K562 (cell line): ENCODE data around the gene LOXL4. TPM values are rescaled to one million over a fixed set of nuclear protein-coding genes. Genes with fewer than 3 reads are reported as not detected.

Experiments used
- ATF6 ChIP-seq: sonication (generic); formaldehyde crosslinking; IDR thresholded peaks from 2 replicates; pipeline ENCODE4 v1.4.0; 2020; ENCODE audit warnings: mild to moderate bottlenecking, missing genetic modification reagents
- BDP1 ChIP-seq: IDR thresholded peaks from 3 replicates; pipeline ENCODE4 v1.6.1; 2011; ENCODE audit not compliant: insufficient read length, insufficient read depth
- DEAF1 ChIP-seq: fragments of 450-650 bp; formaldehyde crosslinking; IDR thresholded peaks from 2 replicates; pipeline ENCODE4 v1.4.0; 2020; ENCODE audit warnings: mild to moderate bottlenecking, moderate library complexity
- ILF3 ChIP-seq: fragments of 450-650 bp; IDR thresholded peaks from 2 replicates; pipeline ENCODE4 v1.6.1; 2018; ENCODE audit warnings: antibody characterized with exemption, mild to moderate bottlenecking, moderate library complexity, borderline replicate concordance
- MCM3 ChIP-seq: fragments of 450-650 bp; IDR thresholded peaks from 2 replicates; pipeline ENCODE4 v1.6.1; 2016
- NEUROD1 ChIP-seq: fragments of 150-350 bp; IDR thresholded peaks from 2 replicates; pipeline ENCODE4 v1.6.1; 2014; ENCODE audit warnings: borderline replicate concordance, low read length, low read depth; ENCODE audit not compliant: partially characterized antibody
- PHF21A ChIP-seq: fragments of 450-650 bp; IDR thresholded peaks from 2 replicates; pipeline ENCODE4 v1.6.1; 2017; ENCODE audit warnings: low read depth, borderline replicate concordance
- RAD21 ChIP-seq, 2 experiments: fragments of 250-450 bp in 1 of 2; fragments of 450-650 bp in 1 of 2; sonication (Bioruptor Pico) in 1 of 2; formaldehyde crosslinking in 1 of 2; IDR thresholded peaks in 1 of 2; conservative IDR thresholded peaks in 1 of 2; 2 replicates each; pipeline versions ENCODE4 v1.4.0 to v1.8.0; 2020 to 2022; ENCODE audit warnings: mild to moderate bottlenecking in 2 of 2, moderate library complexity in 1 of 2
- SP2 ChIP-seq: IDR thresholded peaks from 2 replicates; pipeline ENCODE4 v1.6.1; 2011; ENCODE audit warnings: mild to moderate bottlenecking, low read depth, low read length, moderate library complexity; ENCODE audit not compliant: poor library complexity, severe bottlenecking; ENCODE audit errors: extremely low read depth
- ZBTB7A ChIP-seq: IDR thresholded peaks from 2 replicates; pipeline ENCODE4 v1.6.1; 2011; ENCODE audit warnings: low read depth, mild to moderate bottlenecking, low read length, moderate library complexity, borderline replicate concordance; ENCODE audit not compliant: control insufficient read depth
- ZNF12 ChIP-seq: sonication (generic); formaldehyde crosslinking; IDR thresholded peaks from 2 replicates; pipeline ENCODE4 v1.4.0; 2020; ENCODE audit warnings: mild to moderate bottlenecking, missing genetic modification reagents
- ZNF717 ChIP-seq: fragments of 250-450 bp; sonication (Bioruptor Pico); IDR thresholded peaks from 2 replicates; pipeline ENCODE4 v1.5.0; 2021
- polyA plus RNA-seq, 8 experiments: library from polyadenylated mRNA; depleted of rRNA in 4 of 8; stranded (reverse) in 5 of 8; unstranded in 3 of 8; fragments of >200 nt; fragmentation: Nextera tagmentation in 2 of 8; fragmentation: Illumina TruSeq in 1 of 8; extraction: Ambion mirVana in 2 of 8; extraction: Trizol in 1 of 8; gene quantifications; 2 replicates each; pipeline versions ENCODE4 v1.2.1 to v1.2.3, GENCODE V29; 2011 to 2014; ENCODE audit warnings: inconsistent platforms in 1 of 8, missing spikeins in 1 of 8
- total RNA-seq, 7 experiments: library from RNA; depleted of rRNA in 6 of 7; stranded (reverse); fragments of >200 nt in 6 of 7; fragmentation: Illumina TruSeq in 2 of 7; extraction: Trizol in 2 of 7; gene quantifications; 2 replicates each; pipeline versions ENCODE4 v1.2.1 to v1.2.3, GENCODE V29; 2011 to 2021; ENCODE audit warnings: low replicate concordance in 1 of 7
- TF ChIP-seq, protein P1 (sequence below): fragments of 250-450 bp; sonication (Bioruptor Pico); IDR thresholded peaks from 2 replicates; pipeline ENCODE4 v1.8.0; 2021; ENCODE audit warnings: borderline replicate concordance, mild to moderate bottlenecking, moderate library complexity; ENCODE audit not compliant: poor library complexity, severe bottlenecking
- TF ChIP-seq, protein P2 (sequence below), 3 experiments: IDR thresholded peaks in 2 of 3; conservative IDR thresholded peaks in 1 of 3; 2 replicates each; pipeline ENCODE4 v1.5.1; 2011 to 2012; ENCODE audit warnings: low read length in 3 of 3, mild to moderate bottlenecking in 3 of 3, control low read depth in 2 of 3, improper control_type of control experiment in 1 of 3, inconsistent platforms in 1 of 3, low read depth in 1 of 3, mixed read lengths in 1 of 3, moderate library complexity in 1 of 3; ENCODE audit not compliant: insufficient read depth in 2 of 3

Gene LOXL4
- total and polyA plus RNA-seq, 9 of the 15 experiments (the other 6 are each of a cell fraction or from before 2014, with no cell fraction given) = 0.03 to 0.35 (median 0.05) TPM; not detected in 3

GRCh38 chr10:98309366-98310355 lies 41.7 kb upstream of the LOXL4 start (continued):
- TF ChIP-seq ZNF12 = no peak
- no peak for TF ChIP-seq PHF21A
- TF ChIP-seq, protein P1, sequence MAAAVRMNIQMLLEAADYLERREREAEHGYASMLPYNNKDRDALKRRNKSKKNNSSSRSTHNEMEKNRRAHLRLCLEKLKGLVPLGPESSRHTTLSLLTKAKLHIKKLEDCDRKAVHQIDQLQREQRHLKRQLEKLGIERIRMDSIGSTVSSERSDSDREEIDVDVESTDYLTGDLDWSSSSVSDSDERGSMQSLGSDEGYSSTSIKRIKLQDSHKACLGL (CRISPR knock-in tag) = no peak
- TF ChIP-seq SP2 = no peak
- TF ChIP-seq MCM3 = no peak
- TF ChIP-seq ATF6 (CRISPR knock-in tag) = no peak
- TF ChIP-seq RAD21 (CRISPR knock-in tag; conservative IDR thresholded peaks at IDR 0.05 in 1 of 2, IDR thresholded peaks at IDR 0.05 in 1 of 2) = peak; percentile 77 to 81
- no peak for TF ChIP-seq BDP1
- TF ChIP-seq DEAF1 = peak; percentile 67
- no peak for TF ChIP-seq ILF3
- no peak for TF ChIP-seq ZBTB7A
- no peak for TF ChIP-seq ZNF717 (CRISPR knock-in tag)
- TF ChIP-seq, protein P2, sequence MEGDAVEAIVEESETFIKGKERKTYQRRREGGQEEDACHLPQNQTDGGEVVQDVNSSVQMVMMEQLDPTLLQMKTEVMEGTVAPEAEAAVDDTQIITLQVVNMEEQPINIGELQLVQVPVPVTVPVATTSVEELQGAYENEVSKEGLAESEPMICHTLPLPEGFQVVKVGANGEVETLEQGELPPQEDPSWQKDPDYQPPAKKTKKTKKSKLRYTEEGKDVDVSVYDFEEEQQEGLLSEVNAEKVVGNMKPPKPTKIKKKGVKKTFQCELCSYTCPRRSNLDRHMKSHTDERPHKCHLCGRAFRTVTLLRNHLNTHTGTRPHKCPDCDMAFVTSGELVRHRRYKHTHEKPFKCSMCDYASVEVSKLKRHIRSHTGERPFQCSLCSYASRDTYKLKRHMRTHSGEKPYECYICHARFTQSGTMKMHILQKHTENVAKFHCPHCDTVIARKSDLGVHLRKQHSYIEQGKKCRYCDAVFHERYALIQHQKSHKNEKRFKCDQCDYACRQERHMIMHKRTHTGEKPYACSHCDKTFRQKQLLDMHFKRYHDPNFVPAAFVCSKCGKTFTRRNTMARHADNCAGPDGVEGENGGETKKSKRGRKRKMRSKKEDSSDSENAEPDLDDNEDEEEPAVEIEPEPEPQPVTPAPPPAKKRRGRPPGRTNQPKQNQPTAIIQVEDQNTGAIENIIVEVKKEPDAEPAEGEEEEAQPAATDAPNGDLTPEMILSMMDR (IDR thresholded peaks at IDR 0.05 in 2 of 3, conservative IDR thresholded peaks at IDR 0.05 in 1 of 3; ENCODE audit: insufficient read depth in 2 of 3, low read depth in 1 of 3, low read length in 3 of 3) = peak; percentile 73 to 74 (median 74)
- TF ChIP-seq NEUROD1 = no peak
